Fibroblast of mammary gland (primary cell): ENCODE measurements around the gene SKI.

Experiments
- DNase-seq: peaks from one replicate; pipeline ENCODE4 v3.0.0-alpha.2; 2010; ENCODE audit warnings: low read depth
- H3K4me3 ChIP-seq: 2 replicates; pipeline ENCODE4 v1.5.1; 2011; ENCODE audit warnings: low read depth, mild to moderate bottlenecking, low read length, moderate library complexity; ENCODE audit not compliant: control insufficient read depth
- TF ChIP-seq, protein P1 (sequence below): conservative IDR thresholded peaks from 2 replicates; pipeline ENCODE4 v1.5.1; 2011; ENCODE audit warnings: low read depth, low read length, inconsistent platforms; ENCODE audit not compliant: control insufficient read depth, insufficient read depth

The SKI gene

DNA sequence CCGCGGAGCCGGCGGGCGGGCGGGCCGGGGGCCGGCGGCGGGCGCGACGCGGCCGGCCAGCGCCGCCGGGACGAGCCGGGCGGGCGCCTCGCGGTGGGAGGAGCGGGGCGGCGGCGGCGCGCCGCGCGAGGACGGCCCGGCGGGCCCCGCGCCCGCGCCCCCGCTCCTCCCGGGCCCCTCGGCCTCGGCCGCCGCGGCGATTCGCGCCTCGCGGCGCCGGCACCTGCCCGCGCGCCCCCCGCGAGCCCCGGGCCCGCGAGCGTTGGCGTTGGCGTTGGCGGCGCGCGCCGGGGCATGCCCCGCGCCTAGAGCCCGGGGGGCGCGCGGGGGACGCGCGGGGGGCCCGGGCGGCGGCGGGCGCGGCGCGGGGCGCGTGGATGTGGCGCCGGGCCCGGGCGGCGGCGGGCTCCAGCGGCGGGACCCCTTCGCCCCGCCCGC is at the start of gene SKI:
Gene SKI, plus strand, starts transcription at position 163 of the 438 bp plus-strand sequence. CDS start 448 bp downstream, outside the sequence.
- H3K4me3 ChIP-seq = peak within 1 kb of the TSS; percentile 62
- DNase-seq = no peak
- TF ChIP-seq, protein P1, sequence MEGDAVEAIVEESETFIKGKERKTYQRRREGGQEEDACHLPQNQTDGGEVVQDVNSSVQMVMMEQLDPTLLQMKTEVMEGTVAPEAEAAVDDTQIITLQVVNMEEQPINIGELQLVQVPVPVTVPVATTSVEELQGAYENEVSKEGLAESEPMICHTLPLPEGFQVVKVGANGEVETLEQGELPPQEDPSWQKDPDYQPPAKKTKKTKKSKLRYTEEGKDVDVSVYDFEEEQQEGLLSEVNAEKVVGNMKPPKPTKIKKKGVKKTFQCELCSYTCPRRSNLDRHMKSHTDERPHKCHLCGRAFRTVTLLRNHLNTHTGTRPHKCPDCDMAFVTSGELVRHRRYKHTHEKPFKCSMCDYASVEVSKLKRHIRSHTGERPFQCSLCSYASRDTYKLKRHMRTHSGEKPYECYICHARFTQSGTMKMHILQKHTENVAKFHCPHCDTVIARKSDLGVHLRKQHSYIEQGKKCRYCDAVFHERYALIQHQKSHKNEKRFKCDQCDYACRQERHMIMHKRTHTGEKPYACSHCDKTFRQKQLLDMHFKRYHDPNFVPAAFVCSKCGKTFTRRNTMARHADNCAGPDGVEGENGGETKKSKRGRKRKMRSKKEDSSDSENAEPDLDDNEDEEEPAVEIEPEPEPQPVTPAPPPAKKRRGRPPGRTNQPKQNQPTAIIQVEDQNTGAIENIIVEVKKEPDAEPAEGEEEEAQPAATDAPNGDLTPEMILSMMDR = no peak

GRCh38 chr1:2178875-2179274 is 49.2 kb upstream of the SKI start:
- no peak for DNase-seq
- TF ChIP-seq, protein P1 = no peak
- H3K4me3 ChIP-seq = no peak overlapping the region

DNA sequence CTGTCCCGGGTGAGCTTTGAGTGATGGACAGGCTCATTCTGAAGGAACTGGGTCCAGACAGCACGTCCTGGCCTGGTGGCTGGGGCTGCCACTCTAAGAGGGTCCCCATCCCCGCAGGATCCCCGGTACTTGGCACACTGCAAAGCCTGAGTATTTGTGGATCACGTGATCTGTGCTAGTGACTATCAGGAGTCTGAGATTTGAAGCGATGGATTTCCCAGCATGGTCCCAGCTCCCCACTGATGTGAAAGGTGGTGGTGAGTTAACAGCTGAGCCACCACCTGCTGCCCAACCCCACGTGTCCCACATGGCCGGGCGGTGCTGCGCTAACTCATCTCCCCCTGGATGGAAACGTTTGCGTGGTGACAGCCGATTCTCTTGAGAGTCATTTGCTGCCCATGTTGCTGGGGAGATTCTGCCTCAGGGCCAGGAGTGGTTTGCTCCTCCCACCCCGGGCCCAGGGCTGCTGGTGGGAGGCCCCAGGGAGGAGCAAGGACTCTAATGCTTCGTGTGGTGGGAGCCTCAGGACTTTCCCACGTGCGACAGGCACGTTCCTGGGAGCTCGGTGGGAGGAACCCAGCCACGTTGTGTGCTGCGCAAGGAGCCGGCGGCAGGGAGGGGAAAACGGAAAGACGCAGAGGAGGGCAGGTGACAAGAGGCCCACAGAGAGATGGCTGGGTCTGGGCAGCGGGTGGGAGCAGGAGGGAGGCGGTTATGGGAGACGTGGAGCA is 48.7 kb upstream of the SKI start:
- no peak overlapping the region for H3K4me3 ChIP-seq
- TF ChIP-seq, protein P1 = no peak
- no peak for DNase-seq

DNA sequence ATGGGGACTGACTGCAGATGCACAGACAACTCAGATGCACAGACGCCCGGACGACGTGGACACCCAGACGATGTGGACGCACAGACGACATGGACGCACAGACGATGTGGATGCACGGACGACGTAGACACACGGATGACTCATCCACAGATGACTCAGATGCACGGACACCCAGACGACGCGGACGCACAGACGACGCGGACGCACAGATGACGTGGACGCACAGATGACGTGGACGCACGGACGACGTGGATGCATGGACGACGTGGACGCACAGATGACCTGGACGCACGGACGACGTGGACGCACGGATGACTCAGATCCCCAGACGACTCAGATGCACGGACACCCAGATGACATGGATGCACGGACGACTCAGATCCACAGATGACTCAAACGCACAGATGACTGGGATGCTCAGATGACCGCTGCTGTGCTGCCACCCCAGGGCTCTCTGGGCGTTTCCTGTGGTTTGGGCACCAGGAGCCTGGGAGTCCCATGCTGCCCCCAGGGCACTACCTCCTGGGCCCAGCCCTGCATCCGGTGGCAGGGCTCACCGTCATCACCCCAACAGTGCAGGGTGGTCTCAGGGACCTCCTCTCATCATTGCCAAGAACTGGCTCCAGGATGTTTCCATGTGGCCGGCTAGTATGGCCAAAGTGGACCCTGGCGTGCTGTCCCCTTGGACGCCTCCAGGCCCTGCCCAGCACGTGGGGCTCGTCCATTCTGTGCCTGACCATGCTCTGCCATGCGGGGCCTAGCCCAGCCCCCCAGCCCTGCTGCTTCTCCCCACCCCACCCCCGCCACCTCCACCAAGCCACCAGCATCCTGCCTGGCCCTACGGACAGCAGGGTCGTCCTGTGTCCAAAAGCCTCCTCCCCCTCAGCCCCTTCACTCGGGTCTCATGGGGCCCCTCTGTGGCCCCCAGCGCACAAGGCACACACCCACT is 47.5 kb upstream of the SKI start:
- H3K4me3 ChIP-seq = no peak overlapping the region
- TF ChIP-seq, protein P1 = no peak
- DNase-seq = peak; percentile 37

DNA sequence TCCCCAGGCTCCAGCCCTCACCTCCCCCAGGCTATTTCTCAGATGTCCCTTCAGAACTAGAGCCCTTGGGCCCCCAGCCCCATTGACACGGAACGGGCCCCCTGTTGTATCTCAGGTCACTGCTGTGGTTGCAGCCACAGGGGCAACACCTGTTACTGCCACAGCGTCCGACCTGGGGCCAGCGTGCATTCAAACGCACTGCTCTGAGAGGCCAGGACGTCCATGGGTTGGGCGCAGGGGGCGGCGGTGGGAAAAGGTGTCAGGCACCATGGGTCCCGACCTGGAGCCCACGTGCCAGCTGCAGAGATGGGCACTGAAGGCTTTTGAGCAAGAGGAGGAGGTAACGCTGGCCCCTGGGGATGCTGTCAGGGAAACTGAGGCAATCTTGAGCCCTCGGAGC is 46.8 kb upstream of the SKI start:
- TF ChIP-seq, protein P1 = no peak
- no peak for DNase-seq
- no peak overlapping the region for H3K4me3 ChIP-seq

DNA sequence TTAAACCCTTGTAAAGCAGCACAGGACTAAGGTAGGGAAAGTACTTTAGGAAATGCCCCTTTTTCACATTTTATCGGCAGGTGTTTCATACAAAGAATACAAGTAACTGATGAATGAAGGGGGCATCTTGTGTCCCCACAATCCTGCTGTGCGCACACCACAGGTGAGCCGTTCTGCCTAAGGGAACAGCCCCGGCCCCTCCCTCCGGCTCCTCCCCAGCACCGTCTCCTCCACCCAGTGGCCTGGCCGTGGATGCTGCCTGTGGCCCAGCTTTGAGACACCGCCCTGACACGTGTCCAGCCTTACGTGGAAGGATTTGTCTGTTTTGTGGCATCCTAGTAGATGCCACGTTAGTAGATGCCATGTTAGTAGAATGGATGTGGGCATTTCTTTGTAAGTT is 46.4 kb upstream of the SKI start:
- TF ChIP-seq, protein P1 = no peak
- no peak overlapping the region for H3K4me3 ChIP-seq
- no peak for DNase-seq
